HG02884 (cell line): ENCODE data around the gene NUP214.
"Not testable (repeated sequence)": the region's sequence is repeated elsewhere in the genome, so short reads cannot be mapped to it uniquely, and the experiment has no call there.

ENCODE experiments used
- ATAC-seq: cut with Tn5 transposase; IDR thresholded peaks from one replicate; pipeline ENCODE4 v1.9.1; 2021; ENCODE audit warnings: mild to moderate bottlenecking, moderate library complexity; ENCODE audit not compliant: unreplicated experiment

The NUP214 gene

DNA sequence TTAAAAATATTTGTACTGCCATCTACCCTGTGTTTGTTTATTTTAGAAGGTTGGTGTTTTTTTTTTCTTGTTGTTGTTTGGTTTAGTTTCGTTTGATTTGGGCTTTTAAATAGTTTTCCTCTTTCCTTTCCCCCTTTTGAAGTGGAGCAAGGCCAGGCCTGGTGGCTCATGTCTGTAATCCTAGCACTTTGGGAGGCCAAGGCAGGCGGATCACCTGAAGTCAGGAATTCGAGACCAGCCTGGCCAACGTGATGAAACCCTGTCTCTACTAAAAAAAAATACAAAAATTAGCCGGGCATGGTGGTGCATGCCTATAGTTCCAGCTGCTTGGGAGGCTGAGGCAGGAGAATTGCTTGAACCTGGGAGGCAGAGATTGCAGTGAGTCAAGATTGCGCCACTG is 65.6 kb downstream of the NUP214 start:
- ATAC-seq: not testable (repeated sequence)

DNA sequence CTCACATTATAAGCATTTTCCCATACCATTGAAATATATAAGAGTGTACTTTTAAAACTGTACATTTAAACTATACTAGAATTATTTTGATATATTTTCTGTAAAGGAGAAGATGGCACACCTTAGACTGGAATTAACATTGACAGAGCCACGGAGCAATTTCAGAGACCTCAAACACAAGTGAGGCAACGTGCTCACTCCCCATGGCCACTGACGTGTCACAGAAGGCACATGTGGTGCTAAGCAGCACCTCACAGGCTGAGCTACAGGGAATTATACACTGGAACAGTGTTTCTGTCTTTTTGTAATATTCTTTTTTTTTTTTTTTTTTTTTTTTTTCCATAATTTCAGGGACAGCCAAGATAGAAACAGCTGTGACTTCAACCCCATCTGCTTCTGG is 66.5 kb downstream of the NUP214 start:
- no peak for ATAC-seq

DNA sequence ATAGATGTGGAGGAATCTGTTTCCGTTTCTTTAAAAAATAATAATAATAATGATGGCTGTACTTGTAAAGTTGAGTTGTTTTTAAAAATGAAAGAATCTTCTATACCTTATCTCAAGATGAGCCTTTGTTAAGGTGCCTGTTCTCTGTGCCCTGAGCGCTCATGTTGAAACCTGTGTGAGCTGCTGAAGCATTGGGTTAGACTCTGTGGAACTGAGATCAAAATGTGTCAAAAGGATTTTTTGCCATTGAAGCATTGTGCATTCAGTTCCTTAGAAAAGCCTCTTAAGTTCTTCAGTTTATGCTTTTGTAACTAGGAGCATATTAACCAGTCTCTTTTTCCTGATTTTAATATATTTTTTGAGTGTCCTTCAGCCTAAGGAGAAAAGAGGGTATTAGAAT is 67.7 kb downstream of the NUP214 start:
- no peak for ATAC-seq

DNA sequence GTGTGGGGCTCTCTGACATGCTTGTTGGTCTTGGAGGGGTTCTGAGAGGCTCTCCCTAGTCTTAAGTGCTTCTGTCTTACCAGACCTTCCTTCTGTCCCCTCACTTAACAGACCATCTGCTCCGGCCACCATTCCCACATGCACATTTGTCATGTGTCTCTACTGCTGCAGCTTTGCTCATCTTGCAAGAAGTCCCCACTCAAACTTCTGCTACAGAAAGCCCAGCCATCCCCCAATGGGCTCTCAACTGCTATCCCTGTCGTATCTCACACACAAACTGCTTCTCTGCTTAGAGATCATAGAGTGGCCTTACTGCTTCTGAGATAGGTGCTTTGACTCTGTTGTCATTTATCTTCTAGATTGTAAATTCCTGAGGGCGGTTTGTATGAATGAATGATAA is 69.4 kb downstream of the NUP214 start:
- no peak for ATAC-seq

DNA sequence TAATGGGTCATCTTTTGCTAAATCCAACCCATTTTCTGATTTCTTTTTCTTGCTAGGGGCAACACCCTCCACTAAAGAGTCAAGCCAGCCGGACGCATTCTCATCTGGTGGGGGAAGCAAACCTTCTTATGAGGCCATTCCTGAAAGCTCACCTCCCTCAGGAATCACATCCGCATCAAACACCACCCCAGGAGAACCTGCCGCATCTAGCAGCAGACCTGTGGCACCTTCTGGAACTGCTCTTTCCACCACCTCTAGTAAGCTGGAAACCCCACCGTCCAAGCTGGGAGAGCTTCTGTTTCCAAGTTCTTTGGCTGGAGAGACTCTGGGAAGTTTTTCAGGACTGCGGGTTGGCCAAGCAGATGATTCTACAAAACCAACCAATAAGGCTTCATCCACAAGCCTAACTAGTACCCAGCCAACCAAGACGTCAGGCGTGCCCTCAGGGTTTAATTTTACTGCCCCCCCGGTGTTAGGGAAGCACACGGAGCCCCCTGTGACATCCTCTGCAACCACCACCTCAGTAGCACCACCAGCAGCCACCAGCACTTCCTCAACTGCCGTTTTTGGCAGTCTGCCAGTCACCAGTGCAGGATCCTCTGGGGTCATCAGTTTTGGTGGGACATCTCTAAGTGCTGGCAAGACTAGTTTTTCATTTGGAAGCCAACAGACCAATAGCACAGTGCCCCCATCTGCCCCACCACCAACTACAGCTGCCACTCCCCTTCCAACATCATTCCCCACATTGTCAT is 72.0 kb downstream of the NUP214 start:
- no peak for ATAC-seq

DNA sequence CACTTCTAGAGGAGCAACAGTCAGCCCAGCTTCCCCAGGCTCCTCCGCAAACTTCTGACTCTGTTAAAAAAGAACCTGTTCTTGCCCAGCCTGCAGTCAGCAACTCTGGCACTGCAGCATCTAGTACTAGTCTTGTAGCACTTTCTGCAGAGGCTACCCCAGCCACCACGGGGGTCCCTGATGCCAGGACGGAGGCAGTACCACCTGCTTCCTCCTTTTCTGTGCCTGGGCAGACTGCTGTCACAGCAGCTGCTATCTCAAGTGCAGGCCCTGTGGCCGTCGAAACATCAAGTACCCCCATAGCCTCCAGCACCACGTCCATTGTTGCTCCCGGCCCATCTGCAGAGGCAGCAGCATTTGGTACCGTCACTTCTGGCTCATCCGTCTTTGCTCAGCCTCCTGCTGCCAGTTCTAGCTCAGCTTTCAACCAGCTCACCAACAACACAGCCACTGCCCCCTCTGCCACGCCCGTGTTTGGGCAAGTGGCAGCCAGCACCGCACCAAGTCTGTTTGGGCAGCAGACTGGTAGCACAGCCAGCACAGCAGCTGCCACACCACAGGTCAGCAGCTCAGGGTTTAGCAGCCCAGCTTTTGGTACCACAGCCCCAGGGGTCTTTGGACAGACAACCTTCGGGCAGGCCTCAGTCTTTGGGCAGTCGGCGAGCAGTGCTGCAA is 72.8 kb downstream of the NUP214 start:
- ATAC-seq: no peak

DNA sequence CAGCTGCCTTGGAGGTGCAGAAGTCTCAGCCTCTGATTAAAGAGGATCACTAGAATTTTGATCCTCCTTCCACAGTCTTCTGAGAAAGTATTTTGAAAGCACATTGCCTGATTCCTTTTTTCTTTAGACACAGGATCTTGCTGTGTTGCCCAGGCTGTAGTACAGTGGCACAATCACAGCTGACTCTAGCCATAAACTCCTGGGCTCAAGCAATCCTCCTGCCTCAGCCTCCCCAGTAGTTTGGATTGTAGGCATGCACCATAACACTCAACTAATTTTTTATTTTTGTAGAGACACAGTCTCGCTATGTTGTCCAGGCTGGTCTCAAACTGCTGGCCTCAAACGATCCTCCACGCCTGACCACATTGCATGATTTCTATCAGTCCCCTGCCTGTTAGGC is 76.5 kb downstream of the NUP214 start:
- no peak for ATAC-seq

DNA sequence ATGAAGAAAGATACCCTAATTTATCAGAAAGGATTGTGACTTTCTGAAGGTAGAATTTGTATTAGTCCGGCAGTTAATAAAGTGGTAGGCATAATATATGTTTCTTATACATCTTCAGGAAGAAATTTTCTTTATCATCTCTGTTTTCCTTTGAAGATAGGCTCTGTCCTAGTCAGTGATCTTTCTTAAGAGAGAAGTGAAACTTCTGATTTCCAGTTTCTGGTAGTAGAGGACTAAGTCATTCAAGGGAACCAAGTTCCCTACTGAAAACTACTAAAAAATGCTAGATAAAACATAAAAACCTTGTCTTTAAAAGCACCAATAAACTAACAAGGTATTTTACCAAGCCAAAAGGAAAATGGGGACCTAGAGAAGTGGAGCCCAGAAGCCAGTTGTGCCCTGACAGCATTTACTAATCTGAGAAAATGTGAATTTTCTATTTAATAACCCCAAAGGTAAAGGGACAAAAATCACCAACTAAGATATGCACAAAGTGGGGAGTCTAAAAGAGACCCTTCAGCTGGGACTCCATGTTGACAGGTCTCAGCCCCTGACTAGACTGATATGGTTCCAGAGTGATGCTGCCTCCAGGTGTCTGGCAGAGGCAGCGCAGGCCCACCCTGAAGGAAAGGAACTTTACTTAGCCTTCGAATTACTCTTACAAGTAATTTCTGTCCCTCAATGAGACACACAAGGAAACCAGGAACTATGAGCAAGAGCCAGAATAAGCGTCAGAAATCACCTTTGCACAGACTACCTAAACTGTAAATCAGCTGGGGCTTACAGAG is 78.2 kb downstream of the NUP214 start:
- ATAC-seq: no peak

DNA sequence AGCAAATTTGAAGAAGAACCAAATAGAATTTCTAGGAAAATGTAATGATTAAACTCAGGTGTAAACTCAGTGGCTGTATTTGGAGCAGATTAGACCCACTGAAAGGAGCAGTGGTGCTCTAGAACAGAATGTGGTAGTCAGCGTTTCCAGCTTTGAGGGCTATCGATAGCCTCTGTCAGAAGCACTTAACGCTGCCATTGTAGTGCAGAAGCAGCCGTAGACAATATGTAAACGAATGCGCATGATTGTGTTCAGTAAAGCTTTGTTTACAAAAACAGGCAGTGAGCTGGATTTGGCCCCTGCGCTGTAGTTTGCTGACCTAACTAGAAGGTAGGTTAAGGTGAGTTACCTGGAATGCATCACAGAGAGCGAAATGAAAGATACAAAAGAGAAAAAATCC is 78.9 kb downstream of the NUP214 start:
- no peak for ATAC-seq

DNA sequence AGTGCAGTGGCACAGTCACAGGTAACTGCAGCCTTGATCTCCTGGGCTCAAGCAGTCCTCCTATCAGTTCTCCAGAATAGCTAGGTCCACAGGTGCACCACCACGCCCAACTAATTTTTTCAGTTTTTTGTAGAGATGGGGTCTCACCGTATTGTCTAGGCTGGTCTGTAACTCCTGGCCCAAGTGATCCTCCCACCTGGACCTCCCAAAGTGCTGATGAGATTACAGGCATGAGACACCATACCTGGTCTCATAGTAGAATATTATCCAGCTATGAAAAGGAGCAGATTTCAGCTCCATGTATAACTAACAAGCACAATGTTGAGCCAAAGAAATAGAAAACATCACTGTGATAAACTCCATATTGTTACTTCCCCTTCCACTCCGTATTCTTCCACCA is 81.1 kb downstream of the NUP214 start:
- no peak for ATAC-seq

DNA sequence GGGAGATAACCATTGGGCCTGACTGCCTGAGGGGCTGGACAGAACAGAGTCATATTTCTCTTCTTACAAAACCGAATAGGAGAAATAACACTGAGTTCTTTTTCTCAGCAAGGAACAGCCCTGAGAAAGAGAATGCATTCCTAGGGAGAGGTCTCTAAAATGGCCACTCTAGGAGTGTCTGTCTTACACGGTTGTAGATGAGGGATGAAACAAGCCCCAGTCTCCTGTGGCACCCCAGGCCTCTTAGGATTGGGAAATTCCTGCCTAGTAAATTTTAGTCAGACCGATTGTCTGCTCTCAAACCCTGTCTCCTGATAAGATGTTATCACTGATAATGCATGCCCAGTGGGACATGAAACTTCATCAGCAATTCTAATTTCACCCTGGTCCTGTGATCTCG is 86.5 kb downstream of the NUP214 start:
- not testable (repeated sequence) for ATAC-seq

DNA sequence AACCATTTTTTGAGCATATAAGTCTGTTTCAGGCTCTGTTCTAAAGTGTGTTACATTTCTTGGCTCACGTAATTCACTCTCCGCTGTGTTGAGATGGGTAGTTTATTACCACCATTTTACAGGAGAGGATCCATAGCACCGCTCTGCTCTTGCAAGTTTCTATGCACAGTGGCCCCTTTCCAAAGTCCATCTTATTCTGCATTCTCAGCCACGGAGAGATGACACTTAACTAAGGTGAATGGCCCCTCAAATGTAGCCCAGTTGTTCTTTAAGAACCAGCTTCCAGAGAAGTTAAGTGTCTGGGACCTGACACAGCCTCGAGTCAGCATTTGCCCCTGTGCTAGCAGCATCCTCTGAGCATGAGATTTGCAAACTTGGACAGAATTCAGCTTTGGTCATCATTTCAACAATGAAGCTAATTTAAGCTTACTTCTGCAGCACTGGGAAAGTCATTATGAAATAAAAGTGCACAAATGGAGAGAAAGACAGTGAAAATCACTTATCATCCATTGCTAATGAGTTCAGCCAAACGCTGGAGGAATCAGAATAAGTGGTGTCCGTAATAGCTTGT is 89.0 kb downstream of the NUP214 start:
- ATAC-seq: no peak

DNA sequence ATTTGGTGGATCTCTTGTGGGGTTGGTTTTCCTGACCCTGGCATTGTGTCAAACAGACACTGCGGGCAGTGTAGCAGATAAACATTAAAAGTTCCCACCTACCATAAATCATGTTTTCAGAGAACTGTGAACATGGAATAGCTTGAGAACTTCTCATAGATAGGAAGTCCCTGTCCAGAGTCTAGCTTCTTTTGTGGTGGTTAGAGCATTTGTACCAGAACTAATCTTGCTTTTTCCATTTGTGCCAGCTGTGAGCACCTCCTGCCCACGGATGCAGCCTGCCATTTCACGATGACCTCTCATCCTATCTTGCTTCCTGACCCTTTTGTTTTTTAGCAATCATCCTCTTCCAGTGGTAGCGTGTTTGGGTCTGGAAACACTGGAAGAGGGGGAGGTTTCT is 89.5 kb downstream of the NUP214 start:
- ATAC-seq: no peak

DNA sequence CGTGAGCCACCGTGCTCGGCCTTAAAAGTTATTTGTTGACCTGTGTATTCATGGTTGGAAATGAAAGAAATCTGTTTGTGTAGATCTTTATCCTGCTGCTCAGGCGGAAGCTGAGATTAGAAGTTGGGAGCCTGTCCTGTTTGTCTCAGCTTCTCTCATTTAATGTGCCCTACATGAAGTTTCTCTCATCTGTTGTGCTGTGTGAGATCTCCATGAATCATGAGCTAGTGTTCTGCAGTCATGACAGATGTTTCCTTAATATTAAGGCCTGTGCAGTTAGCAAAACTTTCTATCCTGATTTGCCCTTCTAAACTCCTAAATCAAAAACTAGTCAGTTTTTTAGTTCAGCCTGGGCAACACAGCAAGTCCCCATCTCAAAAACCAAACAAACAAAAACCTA is 91.4 kb downstream of the NUP214 start:
- no peak for ATAC-seq

DNA sequence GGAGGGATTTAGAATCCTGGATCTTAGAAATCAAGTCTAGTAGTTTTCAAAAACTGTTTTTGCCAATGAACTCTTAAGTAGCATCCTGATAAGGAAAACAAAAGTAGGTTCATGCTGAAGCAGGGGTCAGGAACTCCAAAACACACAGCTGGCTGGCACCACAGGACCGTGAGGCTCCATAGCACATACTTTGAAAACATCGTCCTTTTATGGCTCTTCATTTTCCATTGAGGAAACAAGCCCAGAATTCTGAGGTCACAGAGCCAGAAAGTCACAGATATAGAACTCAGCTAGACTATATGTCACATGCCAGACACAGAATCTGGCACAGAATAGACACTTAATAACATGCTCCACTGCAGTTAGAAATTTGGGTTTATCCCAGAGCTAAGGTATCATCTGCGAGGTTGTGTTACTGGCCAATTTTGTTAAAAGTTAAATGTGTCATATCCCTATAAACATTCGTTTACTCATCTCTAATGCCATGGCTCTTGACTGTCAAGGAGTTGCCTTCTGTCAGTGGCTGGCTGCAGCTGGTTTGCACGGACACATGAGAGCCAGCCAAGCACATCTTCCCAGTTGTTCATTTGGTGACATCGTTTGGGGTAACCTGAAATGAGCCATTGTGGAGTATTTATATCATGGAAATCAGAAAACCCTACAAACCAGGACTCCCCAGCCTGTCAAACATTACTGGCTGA is 92.1 kb downstream of the NUP214 start:
- ATAC-seq: no peak

DNA sequence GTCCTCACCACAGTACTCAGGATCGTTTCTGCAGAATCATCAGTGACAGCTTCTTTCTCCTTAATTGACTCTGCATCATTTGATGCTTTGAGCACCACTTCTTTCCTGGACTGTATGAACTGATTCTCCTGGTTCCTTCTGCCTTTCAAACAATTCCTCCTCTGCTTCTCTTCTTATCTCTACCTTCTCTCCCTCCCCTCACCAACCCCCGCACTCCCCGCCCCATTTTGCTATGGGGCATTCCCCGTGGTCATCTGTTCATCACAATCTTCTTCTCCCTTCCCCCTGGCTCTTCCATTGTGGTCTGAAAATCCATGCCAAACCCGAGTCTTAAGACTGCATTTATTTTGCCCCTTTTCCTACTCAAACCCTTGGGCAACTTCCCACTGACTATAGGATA is 93.0 kb downstream of the NUP214 start:
- ATAC-seq: no peak

DNA sequence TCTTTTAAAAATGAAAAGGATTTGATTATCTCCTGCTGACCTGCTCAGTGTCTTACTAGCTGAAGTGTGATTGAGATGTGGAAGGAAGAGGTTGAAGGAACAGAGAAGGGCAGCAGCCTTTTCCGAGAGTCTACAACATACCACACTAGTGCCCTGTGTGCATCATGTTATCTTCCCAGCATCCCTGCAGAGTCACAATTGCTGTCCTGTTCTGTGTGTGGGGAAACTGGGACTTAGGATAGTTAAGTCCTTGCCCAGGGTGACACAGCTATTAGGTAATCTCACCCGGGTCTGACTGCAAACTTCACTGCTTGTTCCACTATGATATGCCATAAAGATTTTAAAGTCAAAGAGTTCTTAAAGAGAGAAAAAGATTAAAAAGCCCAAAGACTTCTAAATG is 95.1 kb downstream of the NUP214 start:
- no peak for ATAC-seq

DNA sequence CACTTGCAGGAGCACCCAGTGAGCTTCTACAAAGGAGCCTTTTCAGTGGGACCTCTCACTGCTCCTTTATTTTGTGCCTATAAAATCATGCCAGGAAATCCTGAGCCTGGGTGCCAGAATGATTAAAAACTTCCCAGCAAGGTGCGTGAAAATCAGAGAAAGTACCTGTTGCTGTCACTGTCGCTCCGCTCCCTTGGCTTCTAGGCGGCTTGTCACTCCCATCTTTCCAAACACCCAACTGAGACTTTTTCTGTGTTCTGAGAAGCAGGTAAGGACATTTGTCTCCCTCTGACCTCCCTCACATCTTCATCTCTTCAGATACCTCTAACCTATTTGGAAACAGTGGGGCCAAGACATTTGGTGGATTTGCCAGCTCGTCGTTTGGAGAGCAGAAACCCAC is 97.1 kb downstream of the NUP214 start:
- ATAC-seq: no peak

DNA sequence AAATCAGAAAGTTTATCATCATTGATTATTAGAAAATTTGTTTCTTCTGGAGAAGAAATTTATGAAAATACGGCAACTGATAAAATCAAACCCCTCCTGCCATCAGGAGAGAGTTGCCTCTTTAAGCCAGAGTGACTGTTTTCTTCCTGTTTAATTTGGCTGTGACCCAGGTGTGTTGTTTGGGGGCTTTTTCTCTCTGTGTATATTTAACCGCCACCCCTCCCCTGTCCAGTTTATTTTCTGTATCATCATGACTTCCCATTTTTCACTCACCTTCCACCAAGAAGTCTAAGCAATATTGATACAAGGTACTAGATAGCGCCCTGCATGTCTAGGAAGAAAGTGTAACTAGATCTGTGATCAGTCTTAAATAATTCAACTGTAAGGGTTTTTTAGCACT is 100.8 kb downstream of the NUP214 start:
- ATAC-seq: no peak

DNA sequence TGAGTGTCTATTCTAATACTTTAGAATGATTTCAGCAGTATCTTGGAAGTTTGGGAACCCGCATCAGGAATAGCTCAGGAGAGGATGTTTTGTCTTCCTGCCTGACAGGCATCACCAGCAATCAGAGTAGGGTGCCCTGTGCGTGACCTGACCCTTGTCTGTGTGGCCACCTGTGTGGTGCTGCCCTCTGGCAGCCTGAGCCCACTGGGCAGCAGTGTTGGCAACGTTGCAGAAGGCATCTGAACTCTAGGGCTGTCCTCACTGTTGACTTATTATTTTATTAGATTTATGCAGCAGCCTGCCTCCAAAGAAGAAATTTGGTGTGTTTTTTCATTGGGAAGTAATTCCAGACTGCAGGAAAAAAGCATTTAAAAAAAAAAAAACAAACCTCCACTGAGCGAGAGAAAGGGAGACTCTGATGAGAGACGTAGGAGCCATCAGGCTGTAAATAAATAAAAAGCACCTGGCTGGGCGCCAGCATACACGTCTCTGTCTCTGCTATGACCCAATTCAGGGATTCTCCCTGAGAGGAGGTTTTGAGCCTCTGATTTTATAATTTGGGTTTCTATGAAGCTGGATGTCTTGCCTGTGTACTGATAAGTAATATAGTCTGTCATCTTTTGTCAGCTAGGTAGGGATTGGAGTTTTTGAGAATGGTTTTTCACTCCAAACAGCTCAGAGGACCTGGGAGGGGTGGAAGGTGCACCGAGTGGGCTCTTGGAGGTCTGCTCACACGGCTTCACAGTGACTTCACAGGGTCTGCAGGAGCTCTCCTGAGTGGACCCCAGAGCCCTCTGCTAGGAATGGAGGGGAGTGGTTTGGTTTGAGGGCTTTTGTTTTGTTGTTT is 101.9 kb downstream of the NUP214 start:
- no peak for ATAC-seq
